HCT116 (cell line): ENCODE results near the gene MINK1. TPM values are rescaled to one million over a fixed set of nuclear protein-coding genes. Genes with fewer than 3 reads are reported as not detected.

ENCODE experiments used
- ATAC-seq: fragments of 200-7000 bp; cut with Tn5 transposase; 2 replicates; pipeline ENCODE4 v1.9.1; 2020; ENCODE audit warnings: mild to moderate bottlenecking, moderate library complexity
- BruUV-seq: library from RNA; stranded (reverse); fragments of 400-500 nt; replicated peaks from 2 replicates; lab custom pipeline; 2021; lab: Mats Ljungman, UMichigan
- CTCF ChIA-PET: fragments of 300-600 bp; sonication (Branson Sonifier 250); formaldehyde crosslinking; loops from one replicate; lab custom pipeline; 2021; ENCODE audit warnings: antibody characterized with exemption; lab: Charles Lee
- POLR2A ChIA-PET: fragments of 300-600, 350-600 bp; sonication (Branson Sonifier 250); formaldehyde crosslinking; loops from one replicate; lab custom pipeline; 2021; ENCODE audit warnings: antibody characterized with exemption; lab: Charles Lee
- RAD21 ChIA-PET, 2 experiments: fragments of 300-600 bp; sonication (Branson Sonifier 250); formaldehyde crosslinking; loops; one replicate each; lab custom pipeline; 2023; ENCODE audit warnings: low total read pairs in 2 of 2; ENCODE audit not compliant: uncharacterized antibody in 2 of 2, unreplicated experiment in 2 of 2, low non-redundant PET in 1 of 2; lab: Charles Lee
- DNase-seq: peaks from one replicate; pipeline ENCODE4 v3.0.0-alpha.2; 2010; ENCODE audit warnings: low read depth, low spot score
- H2AFZ ChIP-seq: fragments of 200-600 bp; shearing (Covaris generic), sonication (generic); 2 replicates; pipeline ENCODE4 v1.6.1; 2017; ENCODE audit warnings: low read depth, mixed run types, mixed read lengths, antibody characterized with exemption, low read length; ENCODE audit not compliant: poor library complexity, severe bottlenecking
- H3K27ac ChIP-seq: 2 replicates; pipeline ENCODE4 v1.5.1; 2012; ENCODE audit warnings: low read depth, low read length
- H3K27me3 ChIP-seq: fragments of 200-600 bp; sonication (generic); 2 replicates; pipeline ENCODE4 v1.6.1; 2016; ENCODE audit warnings: mixed run types, low read length, mixed read lengths; ENCODE audit not compliant: insufficient read depth
- H3K36me3 ChIP-seq, 2 experiments: fragments of 200-500 bp in 1 of 2; fragments of 200-600 bp in 1 of 2; sonication (Bioruptor generic) in 1 of 2; sonication (generic) in 1 of 2; 2 replicates each; pipeline versions ENCODE4 v1.5.1 to v1.6.1; 2014 to 2016; ENCODE audit warnings: low read length in 2 of 2, inconsistent platforms in 1 of 2, mixed read lengths in 1 of 2, mixed run types in 1 of 2; ENCODE audit not compliant: insufficient read depth in 2 of 2, control insufficient read depth in 1 of 2
- H3K4me1 ChIP-seq, 2 experiments: fragments of 200-600 bp in 1 of 2; sonication (generic) in 1 of 2; 2 replicates each; pipeline versions ENCODE4 v1.5.1 to v1.6.1; 2012 to 2017; ENCODE audit warnings: low read length in 2 of 2, inconsistent platforms in 1 of 2, mild to moderate bottlenecking in 1 of 2, mixed read lengths in 1 of 2, mixed run types in 1 of 2, moderate library complexity in 1 of 2; ENCODE audit not compliant: insufficient read depth in 2 of 2, control insufficient read depth in 1 of 2
- H3K4me2 ChIP-seq: fragments of 200-600 bp; sonication (generic); 2 replicates; pipeline ENCODE4 v1.6.1; 2017; ENCODE audit warnings: mixed run types, low read length, mixed read lengths
- H3K4me3 ChIP-seq, 2 experiments: fragments of 200-600 bp in 1 of 2; sonication (generic) in 1 of 2; replicated peaks in 1 of 2; 2 replicates each; pipeline ENCODE4 v1.5.1; 2011 to 2016; ENCODE audit warnings: low read length in 2 of 2, control low read depth in 1 of 2, low read depth in 1 of 2, mild to moderate bottlenecking in 1 of 2, mixed read lengths in 1 of 2, mixed run types in 1 of 2
- H3K79me2 ChIP-seq: fragments of 200-600 bp; sonication (generic); 2 replicates; pipeline ENCODE4 v1.6.1; 2017; ENCODE audit warnings: mild to moderate bottlenecking, mixed run types, low read length, moderate library complexity, mixed read lengths; ENCODE audit not compliant: insufficient read depth
- H3K9ac ChIP-seq: fragments of 200-600 bp; sonication (generic); 2 replicates; pipeline ENCODE4 v1.6.1; 2016; ENCODE audit warnings: low read length, mixed read lengths
- H3K9me2 ChIP-seq: fragments of 200-600 bp; sonication (generic), shearing (Covaris generic); 2 replicates; pipeline ENCODE4 v1.6.1; 2017; ENCODE audit warnings: mixed run types, mild to moderate bottlenecking, moderate library complexity; ENCODE audit not compliant: insufficient read depth
- H3K9me3 ChIP-seq, 2 experiments: fragments of 200-500 bp in 1 of 2; fragments of 200-600 bp in 1 of 2; sonication (Bioruptor generic) in 1 of 2; sonication (generic) in 1 of 2; 2 replicates each; pipeline ENCODE4 v1.6.1; 2014 to 2017; ENCODE audit warnings: low read length in 2 of 2, mixed read lengths in 2 of 2, inconsistent platforms in 1 of 2, low read depth in 1 of 2, mild to moderate bottlenecking in 1 of 2, mixed run types in 1 of 2, moderate library complexity in 1 of 2; ENCODE audit not compliant: control insufficient read depth in 1 of 2, insufficient read depth in 1 of 2
- H4K20me1 ChIP-seq: fragments of 200-600 bp; sonication (generic), shearing (Covaris generic); 2 replicates; pipeline ENCODE4 v1.6.1; 2017; ENCODE audit warnings: mixed run types, mild to moderate bottlenecking, moderate library complexity; ENCODE audit not compliant: insufficient read depth
- CEBPB ChIP-seq: IDR thresholded peaks from 2 replicates; pipeline ENCODE4 v1.6.1; 2012; ENCODE audit warnings: low read depth
- CTCF ChIP-seq, 3 experiments: fragments of 200-600 bp in 1 of 3; sonication (generic) in 1 of 3; IDR thresholded peaks in 2 of 3; conservative IDR thresholded peaks in 1 of 3; 2 replicates each; pipeline ENCODE4 v1.5.1; 2012 to 2017; ENCODE audit warnings: low read depth in 2 of 3, low read length in 2 of 3, antibody characterized with exemption in 1 of 3, borderline replicate concordance in 1 of 3, control low read depth in 1 of 3, mild to moderate bottlenecking in 1 of 3, mixed read lengths in 1 of 3, mixed run types in 1 of 3, moderate library complexity in 1 of 3; ENCODE audit not compliant: insufficient read depth in 1 of 3
- EZH2 ChIP-seq: fragments of 200-600 bp; sonication (generic); IDR thresholded peaks from 2 replicates; pipeline ENCODE4 v1.6.1; 2017; ENCODE audit warnings: antibody characterized with exemption, mixed run types
- EZH2phosphoT487 ChIP-seq: fragments of 200-600 bp; IDR thresholded peaks from 2 replicates; pipeline ENCODE4 v1.6.1; 2018; ENCODE audit warnings: antibody characterized with exemption, borderline replicate concordance
- FOSL1 ChIP-seq: IDR thresholded peaks from 2 replicates; pipeline ENCODE4 v1.6.1; 2012; ENCODE audit warnings: low read depth
- JUND ChIP-seq: IDR thresholded peaks from 2 replicates; pipeline ENCODE4 v1.6.1; 2012
- POLR2A ChIP-seq: IDR thresholded peaks from 2 replicates; pipeline ENCODE4 v1.7.0; 2011; ENCODE audit warnings: borderline replicate concordance; ENCODE audit not compliant: insufficient read depth, insufficient read length; ENCODE audit errors: extremely low read depth
- POLR2AphosphoS5 ChIP-seq: IDR thresholded peaks from 2 replicates; pipeline ENCODE4 v1.6.1; 2011; ENCODE audit warnings: mild to moderate bottlenecking, low read depth, low read length, moderate library complexity
- RAD21 ChIP-seq: IDR thresholded peaks from 2 replicates; pipeline ENCODE4 v1.6.1; 2012; ENCODE audit warnings: low read depth, mild to moderate bottlenecking
- SIN3A ChIP-seq: IDR thresholded peaks from 2 replicates; pipeline ENCODE4 v1.6.1; 2012; ENCODE audit warnings: low read depth
- SP1 ChIP-seq: IDR thresholded peaks from 2 replicates; pipeline ENCODE4 v1.6.1; 2012; ENCODE audit warnings: low read depth
- YY1 ChIP-seq: IDR thresholded peaks from 2 replicates; pipeline ENCODE4 v1.6.1; 2011; ENCODE audit warnings: low read length, low read depth, moderate library complexity, mild to moderate bottlenecking; ENCODE audit not compliant: insufficient replicate concordance; ENCODE audit errors: extremely low read depth
- ZBTB33 ChIP-seq: IDR thresholded peaks from 2 replicates; pipeline ENCODE4 v1.6.1; 2011; ENCODE audit warnings: mild to moderate bottlenecking, low read length, moderate library complexity; ENCODE audit not compliant: insufficient replicate concordance; ENCODE audit errors: extremely low read depth
- ZFX ChIP-seq: fragments of 450-650 bp; IDR thresholded peaks from 2 replicates; pipeline ENCODE4 v1.6.1; 2017
- intact Hi-C: fragments of 100-400 bp; cut with micrococcal nuclease; formaldehyde crosslinking; loops from 2 replicates; pipeline ENCODE4 v1.10.0; 2022
- total RNA-seq: library from RNA; stranded (reverse); gene quantifications from one replicate; pipeline ENCODE4 v1.2.1, GENCODE V29; 2021; ENCODE audit not compliant: unreplicated experiment

MINK1 gene
- total RNA-seq, 1 experiment from 2014 or later, result 85.2 TPM

GRCh38 chr17:4944554-4945175, 111.5 kb downstream of the MINK1 start:
- ATAC-seq (no peak), DNase-seq (no peak)
- H3K27ac ChIP-seq, result peak overlapping the region; percentile 65
- no peaks in the 10 kb centered on the region for H3K9me2 ChIP-seq
- H3K27me3 ChIP-seq, result no peaks in the 10 kb centered on the region
- BruUV-seq, result no TSS peak
- H4K20me1 ChIP-seq, result peaks cover 12% of the 10 kb centered on the region; the same call in 1 of the 2 replicates
- peak overlapping the region; percentile 96 to 97; a peak in 3 of 4 replicates for H3K4me3 ChIP-seq
- ChIA-PET POLR2A (interaction anchor here (0.5 to 4.7 kb wide), 3 partner anchors 20 to 261 kb away, joined by 3 to 45 read pairs (median 3); partner anchors contain the start of gene SPAG7), CTCF (no interaction called here), RAD21 (no interaction called here)
- peaks cover 9 to 25% of the 10 kb centered on the region in 2 experiments; a peak in 2 of 4 replicates for H3K36me3 ChIP-seq
- H3K4me1 ChIP-seq, result peaks cover 28 to 57% of the 10 kb centered on the region in 2 experiments
- peak overlapping the region; percentile 100 for H3K4me2 ChIP-seq
- H3K9ac ChIP-seq, result peak overlapping the region; percentile 97
- TF ChIP-seq EZH2 (no peak), SIN3A (peak; percentile 21)
- no peak overlapping the region for H2AFZ ChIP-seq
- intact Hi-C loops, result loop anchor here (1.0 to 5.0 kb wide), 2 partner anchors 43 to 118 kb away; partner anchors contain the start of gene CAMTA2
- peaks cover 82% of the 10 kb centered on the region for H3K79me2 ChIP-seq
- H3K9me3 ChIP-seq, result no peaks in the 10 kb centered on the region

GRCh38 chr17:4945176-4945943, 112.2 kb downstream of the MINK1 start:
- no peak overlapping the region for H2AFZ ChIP-seq
- CTCF ChIA-PET, result interaction anchor here (1.0 kb wide), 2 partner anchors 42 to 379 kb away, joined by 3 read pairs; partner anchors contain the start of gene CHRNE
- H3K79me2 ChIP-seq, result peaks cover 82% of the 10 kb centered on the region
- no peaks in the 10 kb centered on the region for H3K9me3 ChIP-seq
- no peaks in the 10 kb centered on the region for H3K9me2 ChIP-seq
- no peaks in the 10 kb centered on the region for H3K27me3 ChIP-seq
- peak; percentile 48 for ATAC-seq
- peak overlapping the region; percentile 65 for H3K27ac ChIP-seq
- no TSS peak for BruUV-seq
- peak overlapping the region; percentile 97 for H3K9ac ChIP-seq
- POLR2A ChIA-PET, result interaction anchor here (1.3 to 4.7 kb wide), 3 partner anchors 19 to 36 kb away, joined by 3 to 45 read pairs (median 4); partner anchors contain the start of gene SPAG7
- H3K4me2 ChIP-seq, result peak overlapping the region; percentile 100
- peaks cover 28 to 63% of the 10 kb centered on the region in 2 experiments for H3K4me1 ChIP-seq
- RAD21 ChIA-PET, result no interaction called here
- peaks cover 12% of the 10 kb centered on the region; the same call in 1 of the 2 replicates for H4K20me1 ChIP-seq
- intact Hi-C loops, result loop anchor here (1.0 to 5.0 kb wide), 2 partner anchors 42 to 117 kb away; partner anchors contain the start of gene CAMTA2
- peaks cover 9 to 25% of the 10 kb centered on the region in 2 experiments; a peak in 2 of 4 replicates for H3K36me3 ChIP-seq
- DNase-seq, result peak; percentile 82
- H3K4me3 ChIP-seq, result peak overlapping the region; percentile 96 to 97
- no peak for TF ChIP-seq EZH2phosphoT487
- TF ChIP-seq CTCF (IDR thresholded peaks at IDR 0.05 in 2 of 3, conservative IDR thresholded peaks at IDR 0.05 in 1 of 3; ENCODE audit: borderline replicate concordance in 1 of 3, insufficient read depth in 1 of 3, low read depth in 2 of 3, low read length in 2 of 3), result no peak
- peak; percentile 29 for TF ChIP-seq YY1
- peak; percentile 78 for TF ChIP-seq SP1
- TF ChIP-seq RAD21, result no peak
- TF ChIP-seq JUND, result peak; percentile 96
- peak; percentile 50 for TF ChIP-seq ZBTB33
- peak; percentile 68 for TF ChIP-seq SIN3A
- no peak for TF ChIP-seq ZFX
- TF ChIP-seq POLR2AphosphoS5, result peak; percentile 63; the same call in 1 of the 2 replicates
- peak; percentile 94 for TF ChIP-seq FOSL1
- peak; percentile 49 for TF ChIP-seq POLR2A
- TF ChIP-seq CEBPB, result no peak
